ENCODE data around the gene NFIA. TPM values are rescaled to one million over a fixed set of nuclear protein-coding genes. Genes with fewer than 3 reads are reported as not detected.
"Not testable (repeated sequence)": the region's sequence is repeated elsewhere in the genome, so short reads cannot be mapped to it uniquely, and the experiment has no call there.

Gene NFIA
- total RNA-seq, 1 donor from 2014 or later: 12.4 TPM

DNA sequence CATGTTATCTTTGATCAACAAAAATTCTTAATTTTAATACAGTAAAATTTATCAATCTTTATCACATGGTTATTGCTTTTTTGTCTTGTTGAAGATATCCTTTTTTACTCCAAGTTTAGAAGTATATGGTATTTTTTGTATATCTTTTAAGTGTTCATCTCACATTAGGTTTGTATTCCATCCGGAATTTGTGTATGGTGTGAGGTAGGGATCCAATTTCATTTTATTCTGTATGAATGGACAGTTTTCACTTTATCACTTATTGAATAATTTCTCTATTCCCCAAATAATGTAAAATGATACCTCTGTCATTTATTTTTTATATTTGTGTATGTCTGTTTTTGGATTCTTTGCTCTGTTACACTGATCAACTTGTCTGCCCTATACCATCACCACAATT lies 25.3 kb downstream of the NFIA start:
- DNase-seq: no peak

DNA sequence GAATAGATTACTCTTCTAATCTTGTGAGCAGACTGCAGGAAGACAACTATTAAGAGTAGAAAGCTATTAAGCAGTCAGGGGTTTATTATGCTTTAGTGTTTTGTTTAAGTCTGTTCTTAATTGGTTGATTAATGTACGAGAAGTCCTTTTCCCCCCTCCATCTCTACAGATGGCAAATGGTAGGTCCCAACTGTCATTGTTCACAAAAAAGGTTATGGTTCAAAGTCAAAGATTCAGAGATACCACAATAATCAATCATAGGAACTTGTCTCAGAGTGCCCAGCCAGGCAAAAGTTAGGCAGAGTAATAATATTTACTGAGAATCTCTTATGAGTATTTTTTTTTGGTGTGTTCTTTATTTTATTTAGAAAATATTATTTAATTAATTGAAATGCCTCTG lies 26.8 kb downstream of the NFIA start:
- DNase-seq: no peak

DNA sequence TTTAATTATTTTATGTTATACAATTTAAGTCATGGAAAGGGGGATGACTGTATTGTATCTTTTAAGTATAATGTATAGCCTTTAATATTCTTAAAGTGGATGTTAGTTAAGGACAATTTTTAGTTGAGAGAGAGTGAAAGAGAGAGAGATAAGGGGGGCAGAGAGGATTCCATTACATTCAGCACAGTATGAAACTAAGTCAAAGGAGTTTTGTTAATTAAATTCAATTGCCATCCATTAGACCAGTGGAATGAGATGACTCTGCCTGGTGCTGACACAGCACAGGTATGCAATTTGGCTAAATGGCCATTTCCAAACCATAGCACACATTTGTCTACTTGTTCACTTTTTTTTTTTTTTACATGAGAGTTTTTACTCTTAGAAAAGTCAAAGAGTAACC lies 27.5 kb downstream of the NFIA start:
- DNase-seq: no peak

DNA sequence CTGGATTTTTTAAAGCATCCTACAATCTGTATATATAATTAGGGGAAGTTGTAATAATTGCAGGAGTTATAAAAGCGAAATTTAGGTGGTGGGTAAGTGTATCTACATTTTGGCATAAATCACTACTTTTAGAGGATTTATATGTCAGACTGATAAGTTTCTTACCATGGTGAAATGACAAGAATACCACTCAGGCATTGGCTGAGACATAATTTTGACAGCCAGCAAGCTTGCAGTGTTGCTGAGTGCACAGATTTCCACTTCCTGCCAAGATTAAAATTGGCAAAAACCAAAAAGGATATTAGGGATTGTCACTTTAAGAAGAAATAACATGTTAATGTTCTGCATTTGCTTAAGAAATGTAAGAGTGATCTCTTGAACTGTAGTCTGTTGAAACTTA lies 28.2 kb downstream of the NFIA start:
- no peak for DNase-seq

DNA sequence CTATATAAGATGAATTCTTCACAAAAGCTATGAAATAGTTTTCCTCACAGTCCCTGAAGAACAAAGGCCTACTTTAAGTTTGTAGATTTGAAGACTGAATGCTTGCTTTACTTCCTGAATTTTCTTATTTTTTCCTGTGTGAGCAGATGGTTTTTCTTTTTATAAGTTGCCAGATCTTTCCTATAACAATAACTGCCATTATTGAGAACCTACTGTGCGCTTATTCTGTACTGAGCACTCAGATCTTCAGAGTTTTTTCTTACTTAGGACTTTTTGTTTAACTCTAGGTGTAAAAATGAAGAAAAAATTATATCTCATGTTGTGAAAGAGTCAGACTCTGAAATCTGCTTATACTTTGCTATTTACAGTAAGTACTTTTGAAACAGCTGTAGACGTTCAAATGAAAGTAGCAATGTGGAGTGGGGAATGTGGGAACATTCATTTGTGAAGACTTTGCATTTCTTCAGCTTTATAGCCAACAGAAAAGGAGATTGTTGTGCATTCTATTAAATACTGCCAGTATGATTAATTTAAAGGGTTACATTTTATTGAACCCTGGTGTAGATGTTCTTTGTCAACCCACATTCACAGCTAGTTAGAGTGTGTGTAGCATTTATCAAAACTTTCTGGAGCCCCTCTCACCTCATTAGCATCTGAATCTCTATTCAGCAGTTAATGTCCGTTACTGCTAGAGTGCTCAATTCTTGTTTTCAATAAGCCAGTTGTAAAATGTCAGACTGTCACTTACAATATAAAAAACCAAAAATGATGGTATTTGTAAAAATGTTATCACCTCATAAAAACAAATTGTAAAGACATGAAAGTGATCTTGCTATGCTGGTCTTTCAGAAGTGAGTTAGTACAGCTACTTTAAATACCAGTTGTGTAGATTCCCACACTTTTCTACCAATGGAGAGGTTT lies 29.0 kb downstream of the NFIA start:
- no peak for DNase-seq

DNA sequence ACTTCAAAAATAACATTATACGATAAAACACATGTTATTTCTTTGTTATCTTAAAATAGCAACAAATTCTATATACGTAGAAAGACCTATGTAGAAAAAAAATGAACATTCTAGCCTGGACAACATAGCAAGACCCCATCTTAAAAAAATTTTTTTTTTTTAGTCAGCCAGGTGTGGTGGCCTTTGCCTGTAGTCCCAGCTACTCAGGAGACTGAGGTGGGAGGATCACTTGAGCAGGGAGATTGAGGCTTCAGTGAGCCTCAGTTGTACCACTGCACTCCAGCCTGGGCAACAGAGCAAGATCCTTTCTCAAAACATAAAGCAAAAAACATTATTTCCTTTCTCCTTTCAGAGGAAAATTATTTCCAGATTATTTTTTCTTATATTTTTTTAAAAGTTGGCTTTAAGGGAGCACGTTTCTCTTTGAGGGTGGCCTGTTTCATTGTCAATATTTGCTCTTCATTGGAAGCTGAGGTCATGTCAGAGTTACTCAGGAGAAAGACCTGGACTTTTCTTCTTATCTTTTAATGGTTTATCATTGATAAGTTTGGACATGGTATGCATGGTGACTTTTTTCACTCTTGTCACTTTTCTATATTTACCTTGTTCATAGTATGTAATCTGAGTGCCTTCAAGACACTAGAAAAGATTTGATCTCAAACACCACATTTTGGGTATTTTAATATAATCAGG lies 32.0 kb downstream of the NFIA start:
- DNase-seq: no peak

DNA sequence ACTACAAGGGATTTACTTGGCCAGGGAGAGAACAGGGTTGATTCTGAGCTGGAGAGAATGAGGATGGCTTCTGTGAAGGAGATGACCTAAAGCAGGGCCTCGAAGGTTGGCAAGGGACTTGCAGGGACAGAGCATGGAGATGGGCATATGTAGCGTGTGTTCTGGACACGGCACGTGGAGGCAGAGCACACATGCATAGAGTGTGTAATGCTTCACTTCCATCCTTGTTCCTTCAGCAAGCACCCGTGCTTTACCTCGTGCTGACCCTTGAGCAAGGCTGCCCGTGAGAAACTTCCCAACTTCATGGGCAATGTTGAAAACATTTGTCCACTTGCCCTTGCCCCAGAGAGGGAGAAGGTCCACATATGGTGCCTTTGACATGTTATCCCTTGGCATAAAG lies 33.1 kb downstream of the NFIA start:
- no peak for DNase-seq

DNA sequence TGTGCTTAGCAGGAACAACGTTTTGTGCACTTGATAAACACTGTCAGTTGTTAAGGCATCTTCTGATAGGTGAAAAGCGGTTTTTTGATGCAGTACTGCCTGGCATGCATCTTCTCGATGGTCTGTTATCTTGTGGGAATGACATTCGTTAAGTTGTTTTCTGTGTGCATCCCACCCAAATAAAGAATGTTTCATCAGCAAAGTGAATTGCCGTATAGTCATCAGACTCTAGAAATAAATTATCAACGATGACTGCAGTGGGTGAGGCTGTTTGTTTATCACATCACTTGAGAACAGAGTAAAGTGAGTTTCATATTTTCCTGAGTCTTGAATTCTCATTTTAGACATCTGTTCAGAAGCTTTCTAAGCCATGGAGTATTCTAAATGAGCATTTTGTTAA lies 34.1 kb downstream of the NFIA start:
- DNase-seq: no peak

DNA sequence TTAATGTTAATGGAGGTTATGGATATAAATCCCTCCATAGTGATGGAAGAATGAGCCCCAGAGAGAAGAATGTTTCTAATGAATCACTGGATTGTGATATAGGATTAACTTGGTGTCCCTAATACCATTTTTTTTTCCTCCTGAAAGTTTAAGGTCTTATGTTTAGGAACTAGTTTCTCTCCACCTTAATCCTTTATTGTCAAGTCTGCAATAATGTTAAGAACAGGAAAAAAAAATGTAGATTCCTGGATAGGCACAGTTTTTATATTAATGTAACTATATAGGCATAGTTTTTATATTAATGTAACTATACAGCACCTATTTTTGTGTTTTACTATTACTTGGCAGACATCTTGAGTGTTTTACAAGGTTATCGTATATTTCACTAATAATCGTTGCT lies 34.9 kb downstream of the NFIA start:
- no peak for DNase-seq

DNA sequence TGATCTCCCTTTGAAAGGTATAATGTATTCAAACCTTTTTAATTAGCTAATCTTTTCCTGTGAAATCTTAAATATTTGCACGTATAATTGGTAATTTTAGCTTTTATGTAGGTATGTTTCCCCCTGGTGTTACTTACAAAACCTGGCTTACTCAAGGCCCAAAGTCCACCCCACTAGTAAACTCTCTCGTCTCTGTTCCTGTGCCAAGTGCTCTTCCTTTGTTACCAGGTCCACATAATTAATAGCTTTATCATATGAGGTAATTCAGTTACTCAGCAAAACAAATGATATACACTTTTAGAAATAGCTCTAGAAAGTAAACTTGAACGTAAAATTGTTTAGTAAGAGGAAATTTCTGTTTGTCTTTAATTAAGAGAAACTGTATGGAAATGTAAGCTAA lies 36.7 kb downstream of the NFIA start:
- peak; percentile 58 for DNase-seq

DNA sequence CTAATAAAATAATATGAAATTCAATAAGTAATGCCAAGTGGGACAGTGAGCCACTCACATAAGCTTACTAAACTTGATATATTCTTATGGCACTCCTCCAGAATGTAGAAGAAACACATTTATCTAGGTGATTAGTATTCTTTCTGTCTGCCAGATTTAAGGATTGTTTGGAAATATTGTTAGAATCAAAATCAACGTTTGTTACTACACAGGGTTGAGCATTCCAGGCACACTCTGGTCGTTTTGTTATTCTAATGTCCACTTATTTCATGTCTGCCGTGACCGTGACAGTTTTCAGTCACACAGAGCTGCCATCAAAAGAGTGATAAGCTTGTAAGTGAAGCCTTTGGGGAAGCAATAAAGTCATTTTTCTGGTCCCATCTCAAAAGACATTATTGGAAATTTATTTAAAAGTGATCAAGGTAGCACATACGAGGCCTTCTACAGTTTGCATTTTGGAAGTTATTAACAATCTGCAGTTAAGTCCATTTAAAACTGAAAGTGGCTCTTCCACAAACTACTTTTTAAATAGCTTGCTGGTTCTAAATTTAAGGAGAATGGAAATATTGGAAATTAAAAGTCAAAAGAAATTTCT lies 38.0 kb downstream of the NFIA start:
- DNase-seq: no peak

DNA sequence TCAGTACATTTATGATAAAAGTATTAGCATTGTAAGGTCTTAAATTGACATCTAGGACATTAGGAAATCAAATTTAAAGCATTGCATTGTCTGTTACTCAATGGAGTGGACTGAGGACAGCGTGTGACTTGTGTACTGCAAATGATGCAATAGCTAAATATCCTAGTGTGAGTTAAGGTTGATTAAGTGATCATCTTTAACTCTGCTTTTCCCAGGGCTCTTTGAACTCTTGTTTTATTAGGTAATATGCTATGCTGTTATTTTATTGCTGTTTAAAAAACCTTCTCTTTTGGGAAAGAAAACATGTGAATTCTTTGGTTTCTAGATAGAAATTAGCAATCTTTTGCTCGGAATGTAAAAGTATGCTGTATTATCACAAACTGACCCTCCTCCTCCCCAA lies 38.6 kb downstream of the NFIA start:
- no peak for DNase-seq

DNA sequence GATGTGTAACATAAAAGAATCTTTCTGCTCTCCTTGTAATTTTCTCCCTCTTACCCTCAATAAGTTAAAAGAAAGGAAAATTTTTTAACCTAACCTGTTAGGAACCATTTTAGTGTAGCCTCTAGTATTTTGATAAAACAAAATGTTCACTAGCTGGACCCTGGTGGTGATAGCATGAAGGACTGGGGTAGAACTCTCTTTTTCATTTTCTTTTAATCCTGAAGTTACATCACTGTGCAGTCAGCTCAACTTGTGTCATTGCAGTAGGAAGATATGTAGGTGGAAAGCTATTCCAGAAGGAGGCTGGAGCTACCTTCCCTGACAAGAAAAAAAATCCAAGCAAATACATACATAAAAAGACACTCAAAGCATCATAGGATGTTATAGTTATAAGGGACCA lies 39.3 kb downstream of the NFIA start:
- no peak for DNase-seq

DNA sequence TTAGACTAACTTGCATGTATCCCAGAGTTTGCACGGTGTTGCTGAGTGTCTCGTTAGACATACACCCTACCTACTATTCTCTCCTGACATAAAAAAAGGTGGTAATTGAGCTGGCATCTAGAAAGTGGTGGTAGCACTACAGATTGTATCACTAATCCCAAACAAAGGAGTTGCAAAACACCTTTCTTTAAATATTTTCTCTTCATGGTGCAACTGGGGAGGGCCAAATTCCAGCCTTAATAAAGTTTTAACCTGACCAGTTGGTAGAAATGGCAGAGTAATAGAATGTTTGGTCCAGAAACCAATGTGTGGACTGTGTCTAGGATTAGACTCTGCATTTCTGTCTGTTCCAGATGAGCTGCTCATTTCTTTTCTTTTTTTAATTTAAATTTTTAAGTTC lies 40.0 kb downstream of the NFIA start:
- no peak for DNase-seq

DNA sequence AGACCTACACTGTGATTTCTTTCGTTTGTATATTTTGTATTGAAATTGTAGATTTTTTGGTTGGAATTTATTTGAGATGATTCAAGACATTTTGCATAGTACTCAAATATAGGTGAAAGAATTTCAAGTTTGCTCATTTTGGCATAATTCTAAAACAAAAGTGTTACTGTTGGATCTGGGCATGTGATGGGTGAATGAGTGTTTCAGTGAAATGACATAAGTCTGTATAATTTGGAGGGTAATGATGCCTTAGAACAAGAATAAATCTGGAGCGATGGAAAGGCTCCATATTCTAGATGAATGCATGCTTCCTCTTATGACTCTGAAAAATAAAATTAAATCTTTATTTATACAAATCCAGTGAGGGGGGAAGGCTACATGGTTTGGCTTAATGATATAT lies 41.0 kb downstream of the NFIA start:
- no peak for DNase-seq

DNA sequence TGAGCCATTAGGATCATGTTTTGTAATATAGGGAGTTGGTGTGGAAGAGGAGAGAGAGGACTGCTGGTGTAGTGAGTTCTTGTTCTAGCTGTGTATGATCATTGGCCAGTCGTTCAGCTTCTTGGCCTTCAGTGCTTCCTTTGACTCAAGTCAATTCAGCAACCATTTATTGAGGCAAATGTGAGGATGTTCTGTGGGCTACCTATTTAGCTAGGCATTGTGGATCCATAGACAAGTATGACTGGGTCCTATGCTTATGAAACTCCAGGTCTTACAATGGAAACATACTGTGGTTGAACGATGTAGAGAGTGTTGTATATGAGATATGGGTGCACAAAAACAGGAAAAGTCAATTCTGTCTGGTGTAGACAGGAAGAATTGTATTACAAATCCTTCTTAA lies 41.7 kb downstream of the NFIA start:
- DNase-seq: no peak

DNA sequence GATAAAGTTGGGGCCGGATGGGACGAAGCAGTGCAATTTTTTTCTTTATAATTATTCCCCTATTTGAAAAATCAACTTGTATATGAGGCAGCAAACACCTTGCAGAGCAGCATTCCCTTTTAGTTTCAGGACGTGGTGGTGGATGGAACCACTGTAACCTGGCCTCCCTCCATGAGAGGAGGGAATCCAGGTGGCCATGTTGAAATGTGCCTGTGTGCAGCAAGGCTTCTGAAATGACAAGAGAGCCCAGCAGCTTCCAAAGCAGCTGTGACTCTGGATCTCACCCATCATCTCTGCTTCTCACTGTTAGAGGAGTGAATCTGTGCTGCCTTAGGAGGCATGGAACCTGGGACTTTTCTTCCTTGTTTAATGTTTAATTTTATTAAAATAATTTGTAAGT lies 42.3 kb downstream of the NFIA start:
- no peak for DNase-seq

DNA sequence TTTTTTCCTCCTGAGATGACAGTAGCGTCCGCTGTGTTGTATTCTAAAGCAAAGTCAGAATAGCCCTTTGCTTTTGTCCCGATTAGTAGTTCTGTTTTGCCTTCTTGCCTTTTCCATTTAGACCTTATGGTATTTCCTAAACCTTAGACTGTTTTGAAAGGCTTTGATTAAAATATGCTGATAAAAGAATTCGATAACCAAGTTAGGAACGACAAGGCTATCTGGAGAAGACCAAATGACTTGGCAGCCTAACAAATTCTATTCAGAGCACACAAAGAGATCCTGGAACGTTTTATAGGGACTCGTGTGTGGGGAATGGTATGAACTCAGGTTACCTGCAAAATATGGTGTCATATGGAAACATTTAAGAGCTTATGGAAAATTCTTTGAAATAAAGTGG lies 42.9 kb downstream of the NFIA start:
- DNase-seq: no peak

DNA sequence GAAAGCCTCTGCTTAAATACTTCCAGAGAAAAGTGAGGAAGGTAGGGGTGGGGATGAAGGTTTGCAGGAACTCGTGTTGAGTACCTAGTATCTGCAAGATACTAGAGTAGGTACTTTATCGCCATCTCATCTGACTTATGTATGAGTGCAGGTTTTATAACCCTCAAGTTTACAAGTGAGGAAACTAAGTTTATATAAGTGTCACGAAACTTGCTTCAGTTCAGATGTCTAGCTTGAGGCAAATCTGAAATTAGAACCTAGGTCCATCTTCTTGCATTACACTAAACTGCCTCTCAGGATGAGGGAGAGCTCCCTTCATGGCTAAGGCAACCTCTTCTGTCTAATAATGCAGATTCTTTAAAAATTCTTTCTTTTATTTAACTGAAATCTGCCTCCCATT lies 43.5 kb downstream of the NFIA start:
- no peak for DNase-seq

DNA sequence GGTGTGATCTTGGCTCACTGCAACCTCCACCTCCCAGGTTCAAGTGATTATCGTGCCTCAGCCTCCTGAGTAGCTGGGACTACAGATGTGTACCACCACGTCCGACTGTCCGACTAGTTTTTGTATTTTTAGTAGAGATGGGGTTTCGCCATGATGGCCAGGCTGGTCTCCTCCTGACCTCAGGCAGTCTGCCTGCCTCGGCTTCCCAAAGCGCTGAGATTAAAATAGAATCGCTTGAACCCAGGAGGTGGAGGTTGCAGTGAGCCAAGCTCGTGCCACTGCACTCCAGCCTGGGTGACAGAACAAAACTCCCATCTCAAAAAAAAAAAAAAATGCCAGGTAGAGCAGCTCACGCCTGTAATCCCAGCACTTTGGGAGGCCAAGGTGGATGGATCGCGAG lies 44.5 kb downstream of the NFIA start:
- not testable (repeated sequence) for DNase-seq

DNA sequence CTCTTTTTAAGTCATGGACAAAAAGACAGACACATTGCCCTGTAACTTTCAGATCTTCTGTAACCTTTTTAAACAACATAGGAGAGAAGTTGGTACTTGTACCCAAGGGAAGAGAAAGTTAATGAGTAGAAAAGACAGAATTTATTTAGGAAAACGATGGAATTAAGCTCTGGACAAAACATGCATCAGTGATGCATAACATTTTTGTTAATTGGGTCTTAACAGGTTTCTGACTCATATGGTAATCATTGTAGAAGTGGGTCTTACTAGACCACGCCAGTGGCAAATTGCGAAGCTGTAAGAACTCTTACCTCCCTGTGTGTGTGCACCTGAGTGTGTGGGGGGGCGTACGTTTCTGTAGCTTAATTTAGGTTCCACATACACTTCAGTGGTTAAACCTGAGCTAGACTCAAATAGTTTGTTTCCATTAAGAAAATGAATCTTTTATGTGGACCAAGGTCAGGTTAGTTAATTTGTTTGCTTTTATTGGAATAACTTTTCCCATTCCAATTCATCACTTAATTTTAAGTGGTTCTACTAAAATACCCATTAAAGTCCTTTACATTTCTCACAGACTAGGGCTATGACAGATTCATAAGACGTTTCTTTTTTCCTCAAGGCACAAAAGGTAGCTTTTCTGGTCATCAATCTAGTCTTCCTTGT lies 48.1 kb downstream of the NFIA start:
- DNase-seq: no peak

DNA sequence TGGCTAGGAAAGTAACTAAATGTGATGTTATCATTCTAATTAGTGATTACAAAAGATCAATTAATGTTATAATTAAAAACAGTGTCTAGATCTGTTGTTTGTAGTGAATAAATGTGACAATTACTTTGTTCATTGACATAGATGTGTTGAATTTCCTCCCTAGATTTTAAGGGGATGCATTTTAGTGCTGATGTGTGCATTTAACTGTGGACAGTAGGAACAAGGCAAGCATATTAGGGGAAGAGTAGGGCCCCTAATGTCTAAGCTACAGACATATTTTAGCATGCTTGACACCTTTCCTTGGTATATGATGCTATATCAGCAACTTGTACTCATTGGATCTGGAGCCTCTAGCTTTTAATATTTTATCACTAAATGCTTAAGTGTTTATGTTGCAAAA lies 48.9 kb downstream of the NFIA start:
- no peak for DNase-seq

DNA sequence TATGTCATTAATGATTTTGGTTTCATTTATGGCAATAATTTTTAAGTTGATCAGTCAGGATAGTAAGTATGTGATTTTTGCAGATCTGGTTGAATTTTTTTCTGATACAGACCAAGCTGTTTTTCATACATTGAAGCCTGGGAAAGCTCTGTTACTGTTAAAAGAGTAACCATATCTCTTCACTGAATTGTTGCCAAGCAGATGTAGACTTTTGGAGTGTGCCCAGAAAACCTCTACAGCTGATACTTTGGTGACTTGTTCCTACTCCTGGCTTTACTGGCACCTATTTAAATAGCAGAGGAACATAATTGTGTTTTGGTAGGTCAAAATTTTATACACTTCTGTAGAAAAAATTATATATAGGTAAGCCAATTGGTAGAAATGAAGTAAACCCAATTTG lies 49.4 kb downstream of the NFIA start:
- no peak for DNase-seq
